PFSK-1 (cell line): Measurements from ENCODE around the gene MED23.

Experiments used
- FOXP2 ChIP-seq: optimal IDR thresholded peaks from 2 replicates; pipeline ENCODE3; 2011; ENCODE audit warnings: borderline replicate concordance, control low read depth, inconsistent platforms; ENCODE audit not compliant: insufficient read depth; ENCODE audit errors: extremely low read length, extremely low read depth
- POLR2AphosphoS5 ChIP-seq: IDR thresholded peaks from 2 replicates; pipeline ENCODE4 v1.6.1; 2012; ENCODE audit warnings: low read depth, mild to moderate bottlenecking, control low read depth, low read length, moderate library complexity
- REST ChIP-seq, 2 experiments: IDR thresholded peaks; 2 replicates each; pipeline versions ENCODE4 v1.6.1 to v1.8.0; 2011 to 2012; ENCODE audit warnings: low read depth in 2 of 2, low read length in 2 of 2, control low read depth in 1 of 2, inconsistent platforms in 1 of 2, mild to moderate bottlenecking in 1 of 2, moderate library complexity in 1 of 2; ENCODE audit not compliant: insufficient read depth in 1 of 2
- TAF1 ChIP-seq: IDR thresholded peaks from 2 replicates; pipeline ENCODE4 v1.6.1; 2012; ENCODE audit warnings: low read length, control low read depth, borderline replicate concordance; ENCODE audit not compliant: insufficient read depth

- TF ChIP-seq TAF1 (no peak), FOXP2 (no peak), REST (IDR thresholded peaks at IDR 0.05; ENCODE audit: insufficient read depth in 1 of 2, low read depth in 2 of 2, low read length in 2 of 2) (no peak), POLR2AphosphoS5 (no peak)
Measured at GRCh38 chr6:131592935-131593334, 35.1 kb downstream of the MED23 start.
